ENCODE measurements around the gene TARBP1. TPM values are rescaled to one million over a fixed set of nuclear protein-coding genes. Genes with fewer than 3 reads are reported as not detected.
"Not testable (repeated sequence)": the region's sequence is repeated elsewhere in the genome, so short reads cannot be mapped to it uniquely, and the experiment has no call there.

Gene TARBP1
- total and polyA plus RNA-seq, 12 donors = 4.6 to 49.9 (median 9.0) TPM

GRCh38 chr1:234507089-234507488 lies 28.1 kb upstream of the TARBP1 start:
- H3K27me3 ChIP-seq = no peaks in the 10 kb centered on the region
- ATAC-seq (no peak), DNase-seq (no peak)
- no peak overlapping the region for H3K27ac ChIP-seq
- intact Hi-C loops (cut with DNase I) = loop anchor here in 1 of 10 donors (10.0 kb wide), 2 partner anchors 88 to 218 kb away; no protein-coding TSS in a partner anchor
- peaks cover 0 to 11% (median 7%) of the 10 kb centered on the region in 9 donors for H3K4me1 ChIP-seq
- 80 to 89% methylated on average over 2 of the region's 2 CpGs for WGBS, 2 donors
- H3K9me3 ChIP-seq = no peaks in the 10 kb centered on the region
- H3K36me3 ChIP-seq = no peaks in the 10 kb centered on the region
- H3K4me3 ChIP-seq = no peak overlapping the region
- TF ChIP-seq, protein P1, sequence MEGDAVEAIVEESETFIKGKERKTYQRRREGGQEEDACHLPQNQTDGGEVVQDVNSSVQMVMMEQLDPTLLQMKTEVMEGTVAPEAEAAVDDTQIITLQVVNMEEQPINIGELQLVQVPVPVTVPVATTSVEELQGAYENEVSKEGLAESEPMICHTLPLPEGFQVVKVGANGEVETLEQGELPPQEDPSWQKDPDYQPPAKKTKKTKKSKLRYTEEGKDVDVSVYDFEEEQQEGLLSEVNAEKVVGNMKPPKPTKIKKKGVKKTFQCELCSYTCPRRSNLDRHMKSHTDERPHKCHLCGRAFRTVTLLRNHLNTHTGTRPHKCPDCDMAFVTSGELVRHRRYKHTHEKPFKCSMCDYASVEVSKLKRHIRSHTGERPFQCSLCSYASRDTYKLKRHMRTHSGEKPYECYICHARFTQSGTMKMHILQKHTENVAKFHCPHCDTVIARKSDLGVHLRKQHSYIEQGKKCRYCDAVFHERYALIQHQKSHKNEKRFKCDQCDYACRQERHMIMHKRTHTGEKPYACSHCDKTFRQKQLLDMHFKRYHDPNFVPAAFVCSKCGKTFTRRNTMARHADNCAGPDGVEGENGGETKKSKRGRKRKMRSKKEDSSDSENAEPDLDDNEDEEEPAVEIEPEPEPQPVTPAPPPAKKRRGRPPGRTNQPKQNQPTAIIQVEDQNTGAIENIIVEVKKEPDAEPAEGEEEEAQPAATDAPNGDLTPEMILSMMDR (IDR thresholded peaks at IDR 0.05) = no peak

GRCh38 chr1:234505769-234506102 lies 26.8 kb upstream of the TARBP1 start:
- intact Hi-C loops (cut with DNase I) = loop anchor here in 1 of 10 donors (10.0 kb wide), 2 partner anchors 89 to 219 kb away; no protein-coding TSS in a partner anchor
- TF ChIP-seq, protein P1 (IDR thresholded peaks at IDR 0.05) = no peak
- DNase-seq = no peak
- no peak overlapping the region for H3K27ac ChIP-seq
- ATAC-seq = no peak
- no peaks in the 10 kb centered on the region for H3K9me3 ChIP-seq
- peaks cover 0 to 14% (median 7%) of the 10 kb centered on the region in 9 donors for H3K4me1 ChIP-seq
- H3K27me3 ChIP-seq = no peaks in the 10 kb centered on the region
- no peak overlapping the region for H3K4me3 ChIP-seq
- H3K36me3 ChIP-seq = no peaks in the 10 kb centered on the region

DNA sequence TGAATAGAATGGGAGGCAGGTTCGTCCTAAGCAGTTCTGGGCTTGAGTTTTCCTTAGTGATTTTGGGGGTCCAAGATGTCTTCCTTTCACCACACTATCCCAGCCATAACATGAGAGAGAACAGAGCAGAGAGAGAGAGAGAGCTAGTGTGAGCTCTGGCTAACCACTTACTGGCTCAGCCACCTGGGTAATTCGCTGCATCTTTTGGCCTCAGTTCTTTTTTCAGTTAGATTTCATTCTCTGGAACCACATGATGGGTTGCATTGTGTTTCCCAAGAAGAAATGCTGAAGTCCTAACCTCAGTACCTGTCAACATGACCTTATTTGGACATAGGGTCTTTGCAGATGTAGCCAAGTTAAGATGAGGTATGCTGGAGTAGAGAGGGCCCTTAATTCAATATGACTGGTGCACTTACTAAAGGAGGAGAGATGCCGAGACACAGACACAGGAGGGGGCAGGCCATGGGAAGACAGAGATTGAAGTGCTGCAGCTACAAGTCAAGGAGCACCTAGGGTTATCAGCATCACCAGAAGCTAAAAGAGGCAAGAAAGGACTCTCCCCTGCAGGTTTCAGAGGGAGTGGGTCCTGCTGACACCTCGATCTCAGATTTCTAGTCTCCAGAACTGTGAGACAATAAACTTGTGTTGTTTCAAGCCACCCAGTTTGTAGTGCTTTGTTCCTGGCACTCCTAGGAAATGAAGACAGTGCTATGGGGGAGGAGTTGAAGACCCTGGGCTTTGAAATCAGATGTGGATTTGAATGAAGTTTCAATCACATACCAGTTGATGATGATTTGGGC lies 26.2 kb upstream of the TARBP1 start:
- Histone ChIP-seq H3K4me3 (no peak overlapping the region), H3K27ac (no peak overlapping the region), H3K4me1 (peaks cover 0 to 20% (median 9%) of the 10 kb centered on the region in 9 donors), H3K27me3 (no peaks in the 10 kb centered on the region), H3K9me3 (no peaks in the 10 kb centered on the region), H3K36me3 (no peaks in the 10 kb centered on the region)
- DNase-seq (no peak), ATAC-seq (no peak)
- WGBS, 2 donors = 94 to 95% methylated on average over 4 of the region's 4 CpGs
- TF ChIP-seq, protein P1 (IDR thresholded peaks at IDR 0.05) = no peak
- intact Hi-C loops (cut with DNase I) = loop anchor here in 3 of 10 donors (5.0 to 10.0 kb wide), 4 partner anchors 90 to 220 kb away; no protein-coding TSS in a partner anchor

DNA sequence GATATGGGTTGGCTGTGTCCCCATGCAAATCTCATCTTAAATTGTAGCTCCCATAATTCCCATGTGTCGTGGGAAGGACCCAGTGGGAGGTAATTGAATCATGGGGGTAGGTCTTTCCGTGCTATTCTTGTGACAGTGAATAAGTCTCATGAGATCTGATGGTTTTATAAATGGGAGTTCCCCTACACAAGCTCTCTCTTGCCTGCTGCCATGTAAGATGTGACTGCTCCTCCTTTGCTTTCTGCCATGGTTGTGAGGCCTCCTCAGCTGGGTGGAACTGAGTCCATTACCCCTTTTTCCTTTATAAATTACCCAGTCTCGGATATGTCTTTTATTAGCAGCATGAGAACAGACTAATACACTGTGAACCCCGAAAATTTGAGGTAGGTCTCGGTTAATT lies 25.3 kb upstream of the TARBP1 start:
- not testable (repeated sequence) for H3K27me3 ChIP-seq, H3K36me3 ChIP-seq, ATAC-seq, DNase-seq, H3K4me3 ChIP-seq, H3K9me3 ChIP-seq
- intact Hi-C loops (cut with DNase I) = loop anchor here in 3 of 10 donors (5.0 to 10.0 kb wide), 4 partner anchors 91 to 221 kb away; no protein-coding TSS in a partner anchor
- Histone ChIP-seq H3K27ac (peak overlapping the region in 7 of 10 donors; percentile 2 to 72 (median 27)), H3K4me1 (peaks cover 0 to 26% (median 18%) of the 10 kb centered on the region in 9 donors)
- WGBS, 2 donors = 79 to 81% methylated on average over 5 of the region's 5 CpGs

Data from heart right ventricle (tissue), 16 donors.